ENCODE data around the gene PHF10.
"Not testable (repeated sequence)": the region's sequence is repeated elsewhere in the genome, so short reads cannot be mapped to it uniquely, and the experiment has no call there.

Gene PHF10

DNA sequence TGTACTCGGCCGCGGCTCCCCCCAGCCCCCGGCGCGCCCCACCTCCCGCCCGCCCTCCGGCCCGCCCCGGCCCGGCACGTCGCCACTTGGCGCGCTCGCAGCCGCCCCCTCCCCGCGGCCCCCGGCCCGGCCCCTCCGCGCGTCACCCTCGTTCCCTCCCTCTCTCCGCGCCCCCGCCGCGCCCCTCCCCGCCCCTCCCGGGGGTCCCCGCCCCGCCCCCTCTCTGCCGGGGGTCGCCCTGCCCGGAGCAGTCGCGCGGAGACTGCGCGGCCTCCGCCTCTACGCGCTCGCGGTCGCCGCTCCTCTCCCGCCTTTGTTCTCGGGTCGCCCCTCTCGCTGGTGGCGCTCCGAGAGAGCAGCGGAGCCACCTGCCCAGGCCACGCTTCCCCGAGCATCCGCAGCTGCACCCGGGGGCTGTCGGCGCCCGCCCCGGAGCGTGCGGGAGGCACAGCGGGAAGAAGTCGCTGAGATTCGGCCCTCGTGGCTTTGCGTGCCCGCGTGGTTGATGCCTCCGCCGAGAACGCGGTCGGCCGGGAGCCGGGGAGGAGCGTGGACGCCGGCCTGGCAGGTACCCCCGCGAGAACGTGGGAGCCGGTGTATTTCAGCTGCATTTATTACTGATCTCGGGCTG, at the start of gene PHF10:
Gene PHF10, minus strand, starts transcription at position 7 of the 631 bp plus-strand sequence. CDS start 569 bp downstream, outside the sequence.
- no peak for DNase-seq (ENCODE audit: low read depth)

DNA sequence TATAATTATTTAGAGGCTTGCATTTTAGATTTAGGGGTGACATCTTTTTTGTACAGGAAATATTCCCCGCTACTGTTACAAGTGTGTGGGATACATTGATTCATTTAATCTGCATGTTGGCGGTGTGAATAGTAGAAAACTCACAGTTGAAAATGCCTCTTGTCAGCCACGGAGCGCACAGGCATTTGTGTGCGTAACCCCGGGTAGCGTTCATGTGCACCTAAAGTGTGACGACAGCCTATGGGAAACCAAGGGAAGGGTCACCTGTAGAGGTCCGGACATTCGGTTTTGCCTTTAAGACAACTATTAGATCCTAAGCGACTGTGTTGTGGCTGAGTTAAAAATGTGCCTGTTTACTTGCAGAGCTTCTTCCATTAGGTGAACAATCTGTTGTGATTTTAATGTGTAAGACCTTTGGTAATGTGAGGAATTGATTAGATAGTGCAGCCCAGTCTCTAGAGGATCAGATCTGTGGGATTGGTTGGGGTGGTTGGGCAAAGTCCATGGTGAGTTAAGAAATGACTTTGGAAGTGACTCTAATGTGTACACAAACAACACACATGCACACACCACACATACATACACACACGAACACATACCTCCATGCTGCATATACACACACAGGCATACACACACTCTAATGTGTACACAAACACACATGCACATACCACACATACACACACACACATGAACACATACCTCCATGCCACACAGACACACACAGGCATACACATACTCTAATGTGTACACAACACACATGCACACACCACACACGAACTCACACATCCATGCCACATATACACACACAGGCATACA, 42.8 kb upstream of the PHF10 start:
- no peak for DNase-seq (ENCODE audit: low read depth)

DNA sequence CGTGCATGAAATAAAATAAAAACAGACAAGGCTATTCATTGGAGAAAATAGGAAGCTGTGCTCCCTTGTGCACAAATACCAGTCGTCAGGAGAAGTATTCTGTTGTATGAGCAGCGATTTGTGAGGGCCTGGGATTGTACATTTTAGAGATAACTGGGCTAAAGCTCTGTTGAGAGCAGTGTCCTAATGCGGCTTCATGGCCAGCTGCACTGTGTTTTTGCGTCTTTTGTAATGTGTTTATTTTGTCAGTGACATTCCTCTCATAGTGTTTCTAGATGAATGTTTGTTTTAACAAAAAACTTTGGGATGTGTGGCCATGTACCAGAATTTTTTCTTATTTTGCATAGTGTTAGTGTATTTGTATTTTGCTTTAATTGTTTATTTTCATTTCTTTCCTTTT, 41.9 kb upstream of the PHF10 start:
- no peak for DNase-seq (ENCODE audit: low read depth)

- not testable (repeated sequence) for DNase-seq (ENCODE audit: low read depth)
These were observed 41.5 kb upstream of the PHF10 start for GRCh38 chr6:169765789-169766188.

GRCh38 chr6:169763881-169764280, 39.6 kb upstream of the PHF10 start:
- DNase-seq (ENCODE audit: low read depth): no peak

- no peak for DNase-seq (ENCODE audit: low read depth)
These were observed 39.0 kb upstream of the PHF10 start for GRCh38 chr6:169763308-169763707.

GRCh38 chr6:169755162-169755561, 30.9 kb upstream of the PHF10 start:
- no peak for DNase-seq (ENCODE audit: low read depth)

DNA sequence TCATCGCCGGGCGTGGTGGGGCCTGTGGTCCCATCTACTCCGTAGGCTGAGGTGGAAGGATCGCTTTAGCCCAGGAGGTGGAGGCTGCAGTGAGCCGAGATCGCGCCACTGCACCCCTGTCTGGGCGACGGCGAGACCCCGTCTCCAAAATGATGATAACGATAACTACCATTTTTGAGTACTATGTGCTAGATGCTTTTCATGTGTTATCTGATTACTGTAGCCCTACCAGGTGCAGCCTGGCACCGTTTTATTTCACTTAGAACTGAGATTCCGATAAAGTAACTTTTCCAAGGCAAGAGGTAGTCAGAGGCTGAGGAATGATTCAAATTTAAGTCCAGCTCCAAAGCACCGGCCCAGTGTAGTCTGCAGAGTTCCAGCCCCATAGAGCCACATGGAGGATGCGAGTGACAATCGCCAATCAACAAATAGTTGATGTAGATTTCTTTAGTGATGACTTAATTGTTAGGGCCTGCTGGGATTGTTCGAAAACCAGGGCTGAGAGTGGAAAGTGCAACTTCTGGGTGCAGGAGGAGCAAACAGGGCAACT, 27.8 kb upstream of the PHF10 start:
- no peak for DNase-seq (ENCODE audit: low read depth)

DNA sequence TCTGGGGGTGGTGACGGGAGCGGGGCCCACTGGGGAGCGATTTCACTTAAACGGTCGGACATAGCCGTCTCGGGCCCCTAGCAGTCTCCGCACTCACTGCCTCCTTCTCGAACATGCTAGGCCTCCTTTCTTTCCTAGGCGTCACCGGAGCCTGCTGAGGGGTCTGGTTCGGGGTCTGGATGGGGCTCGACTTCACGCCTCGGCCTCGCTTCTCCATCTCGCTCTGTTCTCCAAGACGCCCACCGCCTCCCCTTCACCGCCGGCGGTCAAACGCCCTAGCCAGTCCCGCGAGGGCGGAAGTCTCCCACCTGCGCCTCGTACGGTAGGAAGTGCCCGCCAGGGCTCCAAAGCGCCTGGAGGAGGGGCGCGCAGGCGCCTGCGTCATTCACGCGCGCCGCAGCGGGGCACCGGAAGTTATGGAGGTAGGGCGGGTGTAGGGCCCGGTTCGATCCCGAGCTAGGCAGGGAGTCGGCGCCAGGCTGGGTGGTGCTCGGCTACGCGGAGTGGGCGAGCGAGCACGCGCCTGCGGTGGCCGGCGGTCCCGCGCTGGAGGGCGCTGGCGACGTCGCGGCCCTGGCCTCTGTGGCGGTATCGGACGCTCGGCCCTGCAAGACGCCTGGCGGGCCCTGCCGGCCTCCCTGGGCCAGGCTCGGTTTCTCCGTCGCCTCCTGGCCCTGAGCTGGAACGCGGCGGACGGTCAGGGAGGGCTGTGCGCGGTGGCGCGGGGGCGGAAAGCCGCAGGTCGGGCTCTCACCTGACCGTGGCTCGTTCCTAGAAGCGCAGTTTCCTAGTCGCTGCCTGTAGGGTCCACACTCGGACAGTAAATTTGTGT, 27.2 kb upstream of the PHF10 start, which contains the start of the genes DYNLT2 and ERMARD:
Gene DYNLT2, minus strand, starts transcription at position 331 of the 832 bp plus-strand sequence. Its CDS starts 114 bp downstream, at position 217.
Gene ERMARD, plus strand, starts transcription at position 381 of the 832 bp plus-strand sequence. Its CDS starts 36 bp downstream, at position 417.
- peak; percentile 68 for DNase-seq (ENCODE audit: low read depth)

DNA sequence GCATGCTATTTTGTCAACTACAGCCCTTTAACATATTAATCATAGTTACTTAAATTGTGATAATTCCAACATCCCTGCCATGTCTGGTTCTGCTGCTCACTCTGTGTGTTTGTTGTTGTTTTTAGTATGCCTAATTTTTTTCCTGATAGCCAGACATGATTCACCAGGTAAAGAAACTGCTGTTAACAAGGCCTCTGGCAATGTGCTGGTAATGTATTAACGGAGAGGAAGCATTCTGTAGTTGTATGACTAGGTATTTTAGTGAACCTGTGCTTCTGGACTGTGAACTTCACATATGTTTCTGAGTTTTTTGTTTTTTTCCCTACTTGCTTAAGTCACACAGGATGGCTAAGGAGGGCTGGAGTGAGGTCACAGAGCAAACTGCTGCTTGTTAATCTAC, 22.3 kb upstream of the PHF10 start:
- DNase-seq (ENCODE audit: low read depth): no peak

GRCh38 chr6:169745405-169745804, 21.1 kb upstream of the PHF10 start:
- no peak for DNase-seq (ENCODE audit: low read depth)

- DNase-seq (ENCODE audit: low read depth): no peak
These were observed 17.0 kb upstream of the PHF10 start for GRCh38 chr6:169741344-169741743.

DNA sequence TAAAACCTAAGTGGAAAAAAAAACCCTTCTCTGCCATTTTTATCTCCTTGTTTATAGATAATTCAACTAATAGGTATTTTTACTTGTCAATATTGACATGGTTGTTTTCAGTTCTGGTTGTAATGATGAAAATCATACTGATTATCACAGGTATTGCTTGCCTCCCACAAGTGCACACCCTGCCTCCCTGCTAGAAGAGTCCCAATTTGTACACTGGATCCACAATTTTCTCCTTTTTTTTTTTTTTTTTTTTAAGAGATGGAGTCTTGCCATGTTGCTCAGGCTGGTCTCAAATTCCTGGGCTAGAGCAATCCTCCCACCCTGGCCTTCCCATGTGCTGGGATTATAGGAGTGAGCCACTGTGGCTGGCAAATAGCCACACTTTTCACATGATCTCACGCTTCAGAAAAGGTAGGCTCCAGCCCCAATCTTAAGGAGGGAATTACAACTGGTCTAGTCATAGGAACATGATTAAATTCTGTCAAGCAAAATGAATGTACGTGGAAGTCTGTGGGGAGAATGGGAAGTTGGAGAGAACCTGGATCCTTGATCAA, 14.8 kb upstream of the PHF10 start:
- no peak for DNase-seq (ENCODE audit: low read depth)

DNA sequence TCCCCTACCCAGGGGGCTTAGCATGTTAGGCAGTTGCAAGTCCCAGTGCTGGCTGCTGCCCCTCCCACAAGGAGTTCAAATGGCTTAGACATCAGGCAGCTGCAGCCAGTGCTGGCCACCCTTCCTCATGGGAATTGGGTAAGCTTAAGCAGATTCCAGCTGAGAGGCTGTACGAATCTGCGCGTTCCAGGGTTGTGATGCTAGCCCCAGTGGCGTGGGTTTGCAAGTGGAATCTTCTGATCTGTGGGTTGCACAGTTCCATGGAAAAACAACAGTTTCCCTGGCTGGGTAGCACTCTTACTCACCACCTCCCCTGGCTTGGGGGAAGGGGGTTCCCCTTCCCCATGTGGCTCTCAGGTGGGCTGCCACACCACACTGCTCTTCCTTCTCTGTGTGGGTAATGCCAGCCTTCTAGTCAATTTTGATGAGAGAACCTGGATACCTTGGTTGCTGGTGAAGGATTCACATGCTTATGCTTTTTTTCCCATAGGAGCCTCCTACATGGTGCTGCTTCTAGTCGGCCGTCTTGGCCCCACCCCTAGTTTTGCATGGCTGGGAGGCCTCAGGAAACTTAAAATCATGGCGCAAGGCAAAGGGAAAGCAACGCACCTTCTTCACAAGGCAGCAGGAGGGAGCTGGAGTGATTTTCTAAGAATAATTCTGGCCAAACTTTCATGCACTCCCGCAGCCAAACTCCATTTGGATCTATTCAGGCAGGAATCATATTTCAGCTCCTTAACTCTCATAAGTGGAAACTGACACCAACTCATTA, 14.1 kb upstream of the PHF10 start:
- DNase-seq (ENCODE audit: low read depth): no peak

DNA sequence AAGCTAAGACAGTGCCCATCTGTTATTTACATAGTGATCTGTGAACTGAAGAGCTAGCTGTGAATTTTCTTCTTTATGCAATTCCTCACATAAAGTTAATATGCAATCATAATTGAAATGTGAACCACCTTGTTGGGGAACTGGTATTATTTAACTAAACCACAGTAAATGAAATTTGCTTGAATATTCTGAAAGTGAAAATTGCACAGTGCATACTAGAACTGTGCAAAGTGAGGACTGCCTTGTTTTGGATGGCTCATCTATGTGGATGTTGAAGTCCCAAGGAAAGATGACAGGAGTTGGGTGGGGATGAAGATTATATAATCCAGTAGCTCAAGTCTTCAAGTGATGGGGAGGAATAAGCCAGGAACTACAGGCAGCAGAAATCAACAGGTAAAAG, 5.7 kb upstream of the PHF10 start:
- DNase-seq (ENCODE audit: low read depth): no peak

GRCh38 chr6:169726963-169727362, 2.7 kb upstream of the PHF10 start:
- no peak for DNase-seq (ENCODE audit: low read depth)

DNA sequence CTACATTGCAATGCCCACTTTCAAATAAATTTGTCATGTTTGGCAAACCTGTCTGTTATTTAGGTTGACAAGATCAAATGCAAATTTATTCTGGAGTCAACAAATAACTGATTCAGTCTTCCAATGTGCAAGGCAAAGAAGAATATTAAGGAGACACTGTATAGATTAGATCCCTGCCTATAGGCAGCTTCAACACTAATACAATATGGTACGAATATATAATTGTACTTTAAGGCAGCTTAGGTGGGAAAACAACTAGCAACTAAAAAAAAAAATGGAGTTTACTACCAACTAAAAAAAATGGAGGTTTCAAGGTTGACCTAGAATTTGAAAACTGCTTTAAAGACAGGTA, 1.7 kb upstream of the PHF10 start:
- DNase-seq (ENCODE audit: low read depth): no peak

GRCh38 chr6:169725125-169726048, 1.1 kb upstream of the PHF10 start:
- DNase-seq (ENCODE audit: low read depth): peak; percentile 35

DNA sequence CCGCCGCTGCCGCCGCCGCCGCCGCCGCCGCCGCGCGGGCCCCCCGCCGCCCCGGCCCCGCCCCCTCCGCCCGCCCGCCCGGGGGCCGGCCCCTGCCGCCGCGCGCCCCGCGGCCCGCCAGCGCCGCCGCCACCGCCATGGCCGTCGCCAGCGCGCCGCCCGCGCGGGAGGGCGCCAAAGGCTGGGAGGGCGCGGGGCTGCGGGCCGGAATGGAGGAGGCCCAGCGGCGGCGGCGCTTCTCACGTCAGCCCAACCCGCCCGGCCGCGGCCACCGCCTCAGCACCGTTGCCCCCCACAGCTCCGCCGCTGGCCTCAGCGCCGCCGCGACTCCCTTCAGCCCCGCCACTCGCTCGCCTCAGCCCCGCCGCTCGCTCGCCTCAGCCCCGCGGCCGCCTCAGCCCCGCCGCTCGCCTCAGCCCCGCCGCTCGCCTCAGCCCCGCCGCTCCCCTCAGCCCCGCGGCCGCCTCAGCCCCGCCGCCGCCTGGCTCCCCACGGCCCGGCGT, 258 bp downstream of the PHF10 start:
- no peak for DNase-seq (ENCODE audit: low read depth)

All from HS-5 (cell line).